Activated CD4-positive, alpha-beta T cell treated with anti-CD3 and anti-CD28 coated beads, Interleukin-2, amount 10 ng/mL, durations not matched to agents 7 days and 5 days (primary cell): ENCODE measurements around the gene TMC8. TPM values are rescaled to one million over a fixed set of nuclear protein-coding genes. Genes with fewer than 3 reads are reported as not detected.
"Not testable (repeated sequence)": the region's sequence is repeated elsewhere in the genome, so short reads cannot be mapped to it uniquely, and the experiment has no call there.

Source experiments
- CTCF ChIA-PET: fragments of 350-600 bp; sonication (Branson Sonifier 250); formaldehyde crosslinking; loops from one replicate; lab custom pipeline; 2021; ENCODE audit warnings: antibody characterized with exemption; lab: Charles Lee
- POLR2A ChIA-PET: fragments of 350-600 bp; sonication (Branson Sonifier 250); formaldehyde crosslinking; loops from one replicate; lab custom pipeline; 2021; ENCODE audit warnings: antibody characterized with exemption; lab: Charles Lee
- DNase-seq: peaks from one replicate; pipeline ENCODE4 v3.0.0-alpha.2; 2020
- H3K27ac Mint-ChIP-seq: one replicate; pipeline ENCODE4 v1.8.0; 2021; ENCODE audit warnings: mild to moderate bottlenecking, moderate library complexity, mixed read lengths
- H3K27me3 Mint-ChIP-seq: one replicate; pipeline ENCODE4 v1.8.0; 2021; ENCODE audit warnings: mixed read lengths
- H3K36me3 Mint-ChIP-seq: one replicate; pipeline ENCODE4 v1.8.0; 2021; ENCODE audit warnings: low read depth, mixed read lengths
- H3K4me1 Mint-ChIP-seq: one replicate; pipeline ENCODE4 v1.8.0; 2021; ENCODE audit warnings: mixed read lengths
- H3K4me3 Mint-ChIP-seq: one replicate; pipeline ENCODE4 v1.8.0; 2021; ENCODE audit warnings: mild to moderate bottlenecking, moderate library complexity, mixed read lengths
- H3K9me3 Mint-ChIP-seq: one replicate; pipeline ENCODE4 v1.8.0; 2021; ENCODE audit warnings: mixed read lengths
- total RNA-seq, 2 experiments: library from RNA; stranded (reverse); gene quantifications; one replicate each; pipeline ENCODE4 v1.2.3, GENCODE V29; 2021

Gene TMC8
- total RNA-seq, 2 experiments from 2014 or later, result 331 to 364 TPM

DNA sequence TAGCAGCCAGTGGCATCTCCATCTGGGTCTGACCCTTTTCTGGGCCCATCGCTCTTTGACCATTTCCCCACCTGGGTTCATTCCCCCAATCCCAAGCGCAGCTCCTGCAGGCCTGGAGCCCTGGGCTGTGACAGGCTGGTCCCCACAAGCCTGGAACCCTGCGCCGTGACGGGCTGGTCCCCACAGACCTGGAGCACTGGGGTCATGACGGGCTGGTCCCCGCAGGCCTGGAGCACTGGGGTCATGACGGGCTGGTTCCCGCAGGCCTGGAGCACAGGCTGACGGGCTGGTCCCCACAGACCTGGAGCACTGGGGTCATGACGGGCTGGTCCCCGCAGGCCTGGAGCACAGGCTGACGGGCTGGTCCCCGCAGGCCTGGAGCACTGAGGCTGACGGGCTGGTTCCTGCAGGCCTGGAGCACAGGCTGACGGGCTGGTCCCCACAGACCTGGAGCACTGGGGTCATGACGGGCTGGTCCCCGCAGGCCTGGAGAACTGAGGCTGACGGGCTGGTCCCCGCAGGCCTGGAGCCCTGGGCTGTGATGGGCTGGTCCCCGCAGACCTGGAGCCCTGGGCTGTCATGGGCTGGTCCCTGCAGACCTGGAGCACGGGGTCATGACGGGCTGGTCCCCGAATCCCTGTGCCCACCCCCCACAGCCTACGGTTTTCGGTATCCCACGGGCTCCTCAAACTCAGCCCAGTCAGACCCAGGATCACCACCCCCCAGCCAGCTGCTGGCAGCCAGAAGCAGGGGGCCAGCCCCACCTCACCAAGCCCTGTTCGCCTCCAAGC is 18.6 kb upstream of the TMC8 start:
- Mint-ChIP-seq H3K4me1 (peaks cover 36% of the 10 kb centered on the region), H3K4me3 (no peak overlapping the region), H3K27me3 (no peaks in the 10 kb centered on the region), H3K36me3 (peaks cover 54% of the 10 kb centered on the region), H3K27ac (no peak overlapping the region), H3K9me3 (no peaks in the 10 kb centered on the region)
- CTCF ChIA-PET, result interaction anchor here (1.2 to 8.6 kb wide), 5 partner anchors 23 to 139 kb away, joined by 3 to 89 read pairs (median 9); partner anchors contain the start of genes TMC6 and TMC8
- DNase-seq, result no peak
- POLR2A ChIA-PET, result interaction anchor here (0.6 kb wide), 1 partner anchor 73 kb away, joined by 3 read pairs; no protein-coding TSS in a partner anchor

DNA sequence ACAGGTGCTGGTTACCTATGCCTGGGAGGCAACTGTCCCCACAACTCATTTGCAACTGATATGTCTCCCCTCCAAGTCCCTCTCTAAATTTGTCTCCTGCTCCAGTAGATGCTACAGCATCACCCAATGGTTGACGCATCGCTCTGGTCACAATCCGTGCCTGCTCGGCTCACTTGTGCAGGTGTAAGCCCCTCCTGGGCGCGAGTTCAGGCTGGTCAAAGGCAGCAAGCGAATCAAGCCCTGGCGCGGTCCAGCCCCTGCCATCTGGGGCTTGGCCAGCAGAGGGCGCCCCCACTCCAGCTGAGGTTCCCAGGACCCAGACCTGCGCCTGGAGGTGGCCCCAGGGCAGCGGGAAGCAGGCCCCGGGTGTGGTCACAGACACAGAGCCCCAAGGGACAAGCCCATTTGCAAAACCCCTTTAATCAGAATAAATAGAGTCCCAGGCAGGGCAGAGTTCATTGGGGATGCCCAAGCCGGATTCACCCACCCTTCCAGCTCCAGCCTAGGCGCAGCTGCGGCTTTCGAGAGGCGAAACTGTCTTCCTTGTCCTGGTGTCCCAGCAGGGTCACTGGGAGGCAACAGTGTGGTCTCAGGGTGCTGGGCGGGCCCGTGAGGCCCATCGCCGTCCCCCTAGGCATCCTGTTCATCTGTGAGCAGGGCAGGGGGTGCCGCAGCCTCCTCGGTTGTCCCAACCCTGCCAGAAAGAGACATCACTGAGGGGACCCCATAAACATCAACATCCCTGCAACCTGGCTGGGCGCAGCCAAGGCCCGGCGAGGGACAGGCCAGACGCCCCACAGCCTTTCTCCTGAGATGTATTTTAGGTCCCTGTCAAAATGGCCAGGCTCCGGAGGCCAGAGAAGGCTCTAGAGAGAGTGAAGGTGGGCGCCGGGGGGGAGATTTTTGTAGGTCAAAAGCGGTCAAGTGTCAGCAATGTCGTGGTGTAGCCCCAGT is 17.8 kb upstream of the TMC8 start:
- peaks cover 57% of the 10 kb centered on the region for H3K36me3 Mint-ChIP-seq
- CTCF ChIA-PET, result interaction anchor here (0.6 to 8.6 kb wide), 12 partner anchors 8 to 1266 kb away, joined by 3 to 89 read pairs (median 4); partner anchors contain the start of genes TMC6 and TMC8

DNA sequence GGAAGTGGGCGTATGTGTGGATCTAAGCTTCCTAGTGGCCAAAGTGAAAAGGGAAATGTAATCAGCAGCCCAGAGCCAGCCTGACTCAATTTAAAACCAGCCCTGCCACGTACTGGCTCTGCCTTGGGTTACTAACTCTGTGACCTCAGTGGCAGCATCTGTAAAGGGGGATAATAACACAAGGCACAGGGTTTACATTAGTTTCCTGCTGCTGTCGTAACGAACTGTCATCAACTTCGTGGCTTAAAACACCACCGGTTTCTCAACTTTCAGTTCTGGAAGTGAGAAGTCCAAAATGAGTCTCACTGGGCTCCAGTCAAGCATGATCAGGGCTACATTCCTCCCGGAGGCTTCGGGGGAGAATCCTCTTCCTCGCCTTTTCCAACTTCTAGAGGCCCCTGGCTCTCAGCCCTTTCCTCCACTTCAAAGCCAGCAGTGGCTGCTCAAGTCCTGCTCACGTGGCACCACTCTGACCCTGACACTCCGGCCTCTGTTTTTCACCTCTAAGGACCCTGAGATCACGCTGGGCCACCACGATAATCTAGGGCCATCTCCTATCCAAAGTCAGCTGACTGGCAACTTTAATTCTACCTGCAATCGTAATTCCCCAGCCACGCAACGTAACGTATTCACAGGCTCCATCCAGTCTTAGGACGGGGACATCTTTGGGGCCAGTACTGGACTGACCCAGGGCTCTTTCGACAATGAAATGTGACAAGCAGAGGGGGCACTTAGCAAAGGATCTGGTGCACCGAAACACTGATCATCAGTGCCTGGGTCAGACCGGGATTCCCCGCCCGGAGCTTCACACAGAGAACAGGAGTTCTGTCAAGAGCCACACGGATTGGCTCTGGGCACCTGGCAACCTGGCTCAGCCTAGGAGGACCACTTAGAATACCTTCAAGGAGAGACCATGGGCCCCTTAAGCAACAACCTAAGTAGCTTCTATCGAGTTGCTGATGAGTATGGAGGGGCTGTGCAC is 16.5 kb upstream of the TMC8 start:
- ChIA-PET CTCF (interaction anchor here (0.6 to 8.6 kb wide), 7 partner anchors 12 to 137 kb away, joined by 3 to 89 read pairs (median 7); partner anchors contain the start of genes TMC6 and TMC8), POLR2A (interaction anchor here (0.8 to 1.1 kb wide), 2 partner anchors 16 to 28 kb away, joined by 3 to 7 read pairs; partner anchors contain the start of gene TMC8)
- H3K36me3 Mint-ChIP-seq, result peaks cover 62% of the 10 kb centered on the region
- peaks cover 46% of the 10 kb centered on the region for H3K4me1 Mint-ChIP-seq
- peak overlapping the region; percentile 63 for H3K27ac Mint-ChIP-seq
- H3K9me3 Mint-ChIP-seq, result no peaks in the 10 kb centered on the region
- no peak overlapping the region for H3K4me3 Mint-ChIP-seq
- DNase-seq, result peak; percentile 34
- H3K27me3 Mint-ChIP-seq, result no peaks in the 10 kb centered on the region

More for the DNA sequence above, 17.8 kb upstream of the TMC8 start:
- H3K9me3 Mint-ChIP-seq, result no peaks in the 10 kb centered on the region
- no peak overlapping the region for H3K4me3 Mint-ChIP-seq
- peak; percentile 77 for DNase-seq
- no peaks in the 10 kb centered on the region for H3K27me3 Mint-ChIP-seq
- peaks cover 43% of the 10 kb centered on the region for H3K4me1 Mint-ChIP-seq
- POLR2A ChIA-PET, result interaction anchor here (0.8 kb wide), 1 partner anchor 29 kb away, joined by 3 read pairs; no protein-coding TSS in a partner anchor
- peak overlapping the region; percentile 83 for H3K27ac Mint-ChIP-seq

DNA sequence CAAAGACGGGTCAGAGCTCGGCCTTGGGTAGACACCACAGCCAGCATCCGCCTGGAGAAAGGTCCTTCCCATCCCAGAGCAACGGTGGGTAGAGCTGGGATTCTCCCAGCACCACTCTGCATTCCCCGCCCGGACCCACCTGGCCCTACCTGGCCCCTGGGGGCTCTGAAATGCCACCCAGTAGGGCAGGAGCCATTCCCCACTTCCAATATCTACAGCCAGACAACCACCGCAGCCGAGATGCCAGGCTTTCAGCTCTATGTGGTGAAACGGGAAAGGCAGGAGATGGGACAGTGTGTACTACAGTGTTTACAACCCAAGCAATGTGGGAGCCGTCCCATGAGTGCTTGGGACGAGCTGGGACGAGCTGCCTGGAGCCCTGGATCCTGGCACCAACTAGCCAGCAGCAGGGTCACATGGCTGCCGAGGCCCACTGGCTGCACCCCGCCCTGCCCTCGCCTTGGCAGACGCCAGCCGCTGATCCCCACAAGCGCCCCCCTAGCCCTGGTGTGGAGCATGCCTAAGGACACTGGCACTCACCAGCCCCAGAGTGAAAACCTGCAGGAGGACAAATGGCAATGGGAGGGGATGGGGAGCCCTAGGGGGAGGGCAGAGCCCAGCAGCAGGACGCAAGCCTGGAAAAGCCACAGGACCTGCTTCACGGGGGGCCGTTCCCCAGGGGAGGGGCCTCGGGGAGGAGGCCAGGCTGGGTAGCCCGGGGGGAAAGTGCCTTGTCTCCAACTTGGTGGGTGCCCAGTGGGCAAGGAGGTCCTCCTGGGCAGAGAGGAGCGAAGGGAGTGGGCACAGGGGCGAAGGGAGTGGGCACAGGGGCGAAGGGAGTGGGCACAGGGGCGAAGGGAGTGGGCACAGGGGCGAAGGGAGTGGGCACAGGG is 15.5 kb upstream of the TMC8 start:
- no peak for DNase-seq
- Mint-ChIP-seq H3K4me3 (no peak overlapping the region), H3K9me3 (no peaks in the 10 kb centered on the region), H3K36me3 (peaks cover 60% of the 10 kb centered on the region), H3K27ac (peak overlapping the region; percentile 17), H3K27me3 (no peaks in the 10 kb centered on the region), H3K4me1 (peaks cover 48% of the 10 kb centered on the region)
- CTCF ChIA-PET, result interaction anchor here (0.6 to 8.6 kb wide), 6 partner anchors 11 to 102 kb away, joined by 3 to 89 read pairs (median 6); partner anchors contain the start of genes TMC6 and TMC8
- POLR2A ChIA-PET, result interaction anchor here (1.1 to 1.3 kb wide), 2 partner anchors 10 to 15 kb away, joined by 3 to 7 read pairs; partner anchors contain the start of gene TMC8

DNA sequence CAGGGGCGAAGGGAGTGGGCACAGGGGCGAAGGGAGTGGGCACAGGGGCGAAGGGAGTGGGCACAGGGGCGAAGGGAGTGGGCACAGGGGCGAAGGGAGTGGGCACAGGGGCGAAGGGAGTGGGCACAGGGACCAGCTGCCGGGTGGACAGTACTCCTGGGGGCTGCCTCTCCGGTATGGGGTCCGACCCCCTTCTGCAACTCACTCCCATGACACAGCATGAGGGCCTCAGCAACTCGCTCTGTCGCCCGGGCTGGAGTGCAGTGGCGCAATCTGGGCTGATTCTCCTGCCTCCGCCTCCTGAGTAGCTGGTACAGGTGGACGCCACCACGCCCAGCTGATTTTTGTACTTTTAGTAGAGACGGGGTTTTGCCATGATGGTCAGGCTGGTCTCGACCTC is 14.8 kb upstream of the TMC8 start:
- H3K4me3 Mint-ChIP-seq, result not testable (repeated sequence)

DNA sequence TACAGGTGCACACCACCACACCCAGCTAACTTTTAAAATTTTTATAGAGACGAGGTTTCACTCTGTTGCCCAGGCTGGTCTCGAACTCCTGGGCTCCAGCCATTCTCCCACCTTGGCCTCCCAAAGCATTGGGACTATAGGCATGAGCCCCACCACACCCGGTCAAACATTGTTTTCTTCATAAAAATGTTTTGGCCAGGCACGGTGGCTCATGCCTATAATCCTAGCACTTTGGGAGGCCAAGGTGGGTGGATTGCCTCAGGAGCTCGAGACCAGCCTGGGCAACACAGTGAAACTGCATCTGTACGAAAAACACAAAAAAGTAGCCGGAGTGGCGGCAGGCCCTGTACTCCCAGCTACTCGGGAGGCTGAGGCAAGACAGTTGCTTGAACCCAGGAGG is 14.2 kb upstream of the TMC8 start:
- ChIA-PET POLR2A (interaction anchor here (0.6 to 1.3 kb wide), 3 partner anchors 9 to 68 kb away, joined by 3 to 7 read pairs (median 3); no protein-coding TSS in a partner anchor), CTCF (interaction anchor here (0.6 to 1.5 kb wide), 5 partner anchors 11 to 272 kb away, joined by 3 to 5 read pairs (median 3); partner anchors contain the start of gene TMC8)
- Mint-ChIP-seq H3K9me3 (no peaks in the 10 kb centered on the region), H3K4me1 (peaks cover 56% of the 10 kb centered on the region), H3K36me3 (peaks cover 60% of the 10 kb centered on the region), H3K4me3 (no peak overlapping the region), H3K27me3 (no peaks in the 10 kb centered on the region), H3K27ac (no peak overlapping the region)
- no peak for DNase-seq

More for the DNA sequence above, 14.8 kb upstream of the TMC8 start:
- CTCF ChIA-PET, result interaction anchor here (0.6 to 1.5 kb wide), 5 partner anchors 12 to 272 kb away, joined by 3 to 5 read pairs (median 3); partner anchors contain the start of gene TMC8
- H3K9me3 Mint-ChIP-seq, H3K27me3 Mint-ChIP-seq, DNase-seq, H3K27ac Mint-ChIP-seq: not testable (repeated sequence)
- H3K4me1 Mint-ChIP-seq, result peaks cover 51% of the 10 kb centered on the region
- POLR2A ChIA-PET, result interaction anchor here (0.8 to 1.3 kb wide), 2 partner anchors 9 to 68 kb away, joined by 3 read pairs; no protein-coding TSS in a partner anchor
- H3K36me3 Mint-ChIP-seq, result peaks cover 59% of the 10 kb centered on the region

DNA sequence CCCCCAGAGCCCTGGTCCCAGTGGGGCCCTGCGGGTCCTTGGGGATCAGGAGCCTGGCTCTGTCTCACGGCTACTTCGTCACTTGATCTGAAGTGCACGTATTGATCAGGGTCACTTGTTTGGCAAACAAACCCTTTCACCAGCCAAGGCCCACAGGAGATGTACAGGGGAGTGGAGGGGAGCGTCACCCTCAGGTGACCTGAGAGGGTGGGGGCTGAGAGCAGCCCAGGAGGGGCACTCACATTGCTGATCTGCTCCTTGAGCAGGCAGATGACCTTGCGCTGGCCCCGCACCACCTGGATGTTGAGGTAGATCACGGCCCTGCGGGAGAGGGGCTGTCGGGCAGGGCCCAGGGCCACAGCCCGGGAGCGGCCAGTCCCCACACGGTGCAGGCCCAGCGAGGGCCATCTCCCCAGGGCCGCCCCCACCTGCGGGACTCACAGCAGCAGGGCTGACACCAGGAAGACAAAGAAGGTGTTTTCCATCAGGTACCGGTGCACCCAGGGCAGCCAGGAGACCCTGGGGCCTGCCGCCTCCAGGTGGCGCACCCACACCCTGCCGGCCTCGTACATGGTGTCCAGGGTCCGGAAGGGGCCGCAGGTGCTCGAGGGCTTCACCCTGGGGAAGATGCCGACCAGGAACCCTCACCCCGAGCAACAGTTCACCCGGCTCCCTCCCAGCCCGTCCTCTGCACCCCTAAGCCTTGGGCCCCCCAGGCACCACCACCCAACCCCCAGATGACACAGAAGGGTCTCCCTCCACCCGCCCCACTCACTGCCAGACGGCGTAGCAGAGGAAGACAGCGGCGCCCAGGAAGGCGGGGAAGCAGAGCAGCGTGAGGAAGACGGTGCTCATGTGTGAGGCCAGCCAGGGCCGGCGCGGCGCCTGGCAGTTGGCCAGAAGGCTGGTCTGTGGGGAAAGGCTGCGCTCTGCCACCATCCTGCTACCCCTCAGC is 13.3 kb upstream of the TMC8 start:
- Mint-ChIP-seq H3K4me1 (peaks cover 65% of the 10 kb centered on the region), H3K27me3 (no peaks in the 10 kb centered on the region), H3K4me3 (no peak overlapping the region), H3K36me3 (peaks cover 68% of the 10 kb centered on the region), H3K9me3 (no peaks in the 10 kb centered on the region), H3K27ac (peak overlapping the region; percentile 25)
- DNase-seq, result no peak
- POLR2A ChIA-PET, result no interaction called here
- CTCF ChIA-PET, result interaction anchor here (0.6 to 1.5 kb wide), 3 partner anchors 10 to 52 kb away, joined by 4 to 7 read pairs (median 5); partner anchors contain the start of gene TMC8

DNA sequence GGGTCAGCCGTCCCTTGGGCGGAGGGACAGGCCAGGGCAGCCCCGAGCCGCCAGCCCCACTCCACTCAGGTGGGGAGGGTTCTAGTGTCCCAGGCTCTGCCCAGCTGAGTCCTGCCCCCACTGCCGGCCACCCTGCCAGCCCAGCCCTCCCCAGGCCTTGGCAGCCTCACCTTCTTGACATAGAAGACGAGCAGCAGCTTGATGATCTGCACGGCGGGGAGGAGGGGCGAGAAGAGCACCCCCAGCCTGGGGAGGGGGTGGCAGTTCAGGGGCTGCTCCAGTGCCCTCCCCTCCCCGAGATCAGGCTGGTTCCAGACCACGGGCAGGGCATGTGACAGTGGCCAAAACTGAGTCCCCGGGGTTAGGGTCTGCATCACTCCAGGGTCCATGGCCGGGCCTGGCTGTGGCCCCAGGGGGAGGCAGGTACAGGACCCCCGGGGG is 11.8 kb upstream of the TMC8 start:
- no peak for DNase-seq
- ChIA-PET POLR2A (no interaction called here), CTCF (interaction anchor here (10.2 kb wide), 1 partner anchor 18 kb away, joined by 118 read pairs; no protein-coding TSS in a partner anchor)
- Mint-ChIP-seq H3K27me3 (no peaks in the 10 kb centered on the region), H3K4me1 (peaks cover 66% of the 10 kb centered on the region), H3K9me3 (no peaks in the 10 kb centered on the region), H3K36me3 (peaks cover 70% of the 10 kb centered on the region), H3K27ac (no peak overlapping the region), H3K4me3 (no peak overlapping the region)

DNA sequence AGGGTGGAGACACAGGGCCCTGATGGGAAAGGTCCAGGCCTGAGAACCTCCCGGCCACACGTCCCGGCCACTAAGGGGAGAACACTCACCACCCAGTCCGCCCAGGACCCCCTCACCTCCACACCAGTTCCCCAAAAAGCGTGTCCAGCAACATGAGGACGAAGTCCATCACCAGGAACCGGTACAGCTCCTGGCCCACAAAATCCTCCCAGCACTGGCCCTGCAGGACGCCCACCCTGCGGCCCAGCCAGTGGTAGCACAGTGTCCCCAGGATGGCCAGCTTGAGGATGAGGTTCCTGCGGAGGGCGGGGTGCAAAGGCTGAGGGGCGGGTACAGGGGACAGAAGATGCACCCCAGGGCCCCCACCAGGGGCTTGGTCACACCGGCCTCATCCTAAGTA is 10.0 kb upstream of the TMC8 start:
- no peaks in the 10 kb centered on the region for H3K9me3 Mint-ChIP-seq
- H3K36me3 Mint-ChIP-seq, result peaks cover 66% of the 10 kb centered on the region
- POLR2A ChIA-PET, result interaction anchor here (1.4 kb wide), 1 partner anchor 20 kb away, joined by 3 read pairs; no protein-coding TSS in a partner anchor
- peak overlapping the region; percentile 75 for H3K27ac Mint-ChIP-seq
- CTCF ChIA-PET, result interaction anchor here (1.2 to 10.2 kb wide), 3 partner anchors 8 to 62 kb away, joined by 3 to 118 read pairs (median 3); no protein-coding TSS in a partner anchor
- no peaks in the 10 kb centered on the region for H3K27me3 Mint-ChIP-seq
- peaks cover 65% of the 10 kb centered on the region for H3K4me1 Mint-ChIP-seq
- DNase-seq, result no peak
- peak overlapping the region; percentile 66 for H3K4me3 Mint-ChIP-seq
